Stimulated activated CD8-positive, alpha-beta memory T cell treated with anti-CD3 and anti-CD28 coated beads, Interleukin-12 subunit alpha, Interleukin-12 subunit beta, amount 100 ng/mL, for 1 hour (primary cell): ENCODE data around the gene MAN2A1.
"Not testable (repeated sequence)": the region's sequence is repeated elsewhere in the genome, so short reads cannot be mapped to it uniquely, and the experiment has no call there.

Source experiments
- DNase-seq: peaks from one replicate; pipeline ENCODE4 v3.0.0-alpha.2; 2020; ENCODE audit warnings: low read depth

The MAN2A1 gene

GRCh38 chr5:109756543-109757185, 66.9 kb downstream of the MAN2A1 start:
- DNase-seq = no peak

- no peak for DNase-seq
Observed at GRCh38 chr5:109757490-109757889, 67.8 kb downstream of the MAN2A1 start.

GRCh38 chr5:109759306-109759705, 69.6 kb downstream of the MAN2A1 start:
- no peak for DNase-seq

- not testable (repeated sequence) for DNase-seq
Observed at GRCh38 chr5:109760130-109760529, 70.4 kb downstream of the MAN2A1 start.

- no peak for DNase-seq
Observed at GRCh38 chr5:109762821-109763220, 73.1 kb downstream of the MAN2A1 start.

- no peak for DNase-seq
Observed at GRCh38 chr5:109767184-109767995, 77.7 kb downstream of the MAN2A1 start.

GRCh38 chr5:109767997-109768396, 78.3 kb downstream of the MAN2A1 start:
- no peak for DNase-seq

GRCh38 chr5:109769597-109770291, 80.0 kb downstream of the MAN2A1 start:
- DNase-seq = no peak

GRCh38 chr5:109775130-109775529, 85.4 kb downstream of the MAN2A1 start:
- DNase-seq = no peak

- no peak for DNase-seq
Observed at GRCh38 chr5:109779036-109779735, 89.5 kb downstream of the MAN2A1 start.

- DNase-seq = no peak
Observed at GRCh38 chr5:109784687-109785086, 95.0 kb downstream of the MAN2A1 start.

GRCh38 chr5:109786206-109786855, 96.6 kb downstream of the MAN2A1 start:
- DNase-seq = no peak

GRCh38 chr5:109788596-109788995, 98.9 kb downstream of the MAN2A1 start:
- DNase-seq = no peak

- no peak for DNase-seq
Observed at GRCh38 chr5:109792613-109793012, 102.9 kb downstream of the MAN2A1 start.

- DNase-seq = no peak
Observed at GRCh38 chr5:109803854-109804253, 114.1 kb downstream of the MAN2A1 start.

GRCh38 chr5:109805472-109805871, 115.7 kb downstream of the MAN2A1 start:
- no peak for DNase-seq

GRCh38 chr5:109805883-109806282, 116.2 kb downstream of the MAN2A1 start:
- DNase-seq = no peak

- no peak for DNase-seq
Observed at GRCh38 chr5:109812698-109813097, 123.0 kb downstream of the MAN2A1 start.

- no peak for DNase-seq
Observed at GRCh38 chr5:109816732-109817131, 127.0 kb downstream of the MAN2A1 start.

GRCh38 chr5:109819878-109820277, 130.2 kb downstream of the MAN2A1 start:
- no peak for DNase-seq

GRCh38 chr5:109823597-109823996, 133.9 kb downstream of the MAN2A1 start:
- no peak for DNase-seq

- DNase-seq = no peak
Observed at GRCh38 chr5:109825450-109825849, 135.7 kb downstream of the MAN2A1 start.
